Measurements from ENCODE around the gene VPS13C. TPM values are rescaled to one million over a fixed set of nuclear protein-coding genes. Genes with fewer than 3 reads are reported as not detected.
A peak's percentile ranks its signal among the peaks of the same experiment; 100 is the strongest.

Gene VPS13C
- total RNA-seq, 1 experiment from 2014 or later = 18.6 TPM

DNA sequence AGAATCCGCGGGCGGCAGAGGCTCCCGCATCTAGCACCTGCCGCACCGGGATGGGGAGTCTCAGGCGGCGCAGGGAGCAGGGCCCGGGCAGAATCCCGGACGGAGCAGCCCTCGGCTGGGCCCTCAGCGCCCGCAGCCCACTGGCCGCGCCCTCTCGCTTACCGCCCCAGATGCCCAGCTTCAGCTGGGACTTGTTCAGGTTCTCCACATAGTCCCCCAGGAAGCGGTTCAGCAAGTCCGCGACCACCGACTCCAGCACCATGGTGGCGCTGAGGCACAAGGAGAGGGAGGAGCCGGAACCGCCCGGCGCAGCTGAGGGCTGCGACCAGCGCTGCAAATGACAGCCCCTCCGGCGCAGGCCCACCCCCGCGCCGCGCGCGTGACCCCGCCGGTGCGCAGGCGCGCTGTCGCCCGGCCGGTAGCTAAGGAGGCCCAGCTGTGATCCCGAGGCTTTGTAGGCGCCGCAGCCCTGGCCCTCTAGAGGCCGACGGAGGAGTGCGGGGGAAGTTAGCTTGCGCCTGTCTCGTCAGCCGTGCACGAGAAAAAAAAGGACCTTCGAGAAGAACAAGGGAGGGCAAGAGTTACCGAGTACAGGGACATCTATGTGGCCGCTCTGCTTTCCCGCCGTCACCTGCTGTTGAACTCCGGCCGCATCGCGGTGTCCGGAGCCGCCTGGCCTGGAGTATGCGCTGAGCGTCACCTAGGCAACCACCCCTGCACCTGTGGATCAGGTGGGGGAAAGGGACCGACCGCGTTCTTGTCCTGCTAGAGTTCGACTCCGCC lies at the start of gene VPS13C (continued):
- TF ChIP-seq YY1 (IDR thresholded peaks at IDR 0.05; ENCODE audit: extremely low read depth, insufficient replicate concordance, low read depth, low read length) = peak; percentile 17
- no peak for TF ChIP-seq RAD21 (IDR thresholded peaks at IDR 0.05; ENCODE audit: low read depth)
- TF ChIP-seq CBX3 (IDR thresholded peaks at IDR 0.05; ENCODE audit: low read depth) = peak; percentile 60
- no peak for TF ChIP-seq JUND (IDR thresholded peaks at IDR 0.05)
- TF ChIP-seq EZH2 (IDR thresholded peaks at IDR 0.05) = no peak
- no peak for TF ChIP-seq FOSL1 (IDR thresholded peaks at IDR 0.05; ENCODE audit: low read depth)
- TF ChIP-seq CEBPB (IDR thresholded peaks at IDR 0.05; ENCODE audit: low read depth) = no peak

DNA sequence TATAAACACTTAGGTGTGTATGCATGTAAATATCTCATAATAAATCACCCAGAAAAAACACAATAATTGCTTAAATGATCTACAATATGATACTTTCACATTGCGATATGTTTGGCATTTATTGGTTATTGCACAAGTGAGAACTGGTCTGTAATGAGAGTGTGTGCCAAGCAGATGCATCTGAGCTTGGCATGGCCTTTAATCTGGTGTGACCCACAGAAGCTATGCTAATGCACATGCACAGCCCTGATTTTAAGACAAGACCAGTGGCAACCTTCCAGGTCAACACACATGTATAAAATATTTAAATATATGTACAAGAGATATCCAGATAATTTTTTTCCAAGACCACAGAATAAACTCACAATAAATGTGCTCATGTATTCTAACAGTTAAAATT lies 49.2 kb upstream of the VPS13C start:
- POLR2A ChIA-PET = no interaction called here
- TF ChIP-seq SP1 (IDR thresholded peaks at IDR 0.05; ENCODE audit: low read depth) = no peak
- no peak for TF ChIP-seq YY1 (IDR thresholded peaks at IDR 0.05; ENCODE audit: extremely low read depth, insufficient replicate concordance, low read depth, low read length)
- TF ChIP-seq SRF (IDR thresholded peaks at IDR 0.05; ENCODE audit: low read depth) = no peak
- TF ChIP-seq POLR2A (IDR thresholded peaks at IDR 0.05; ENCODE audit: borderline replicate concordance, extremely low read depth, insufficient read depth, insufficient read length) = no peak
- TF ChIP-seq, protein P1, sequence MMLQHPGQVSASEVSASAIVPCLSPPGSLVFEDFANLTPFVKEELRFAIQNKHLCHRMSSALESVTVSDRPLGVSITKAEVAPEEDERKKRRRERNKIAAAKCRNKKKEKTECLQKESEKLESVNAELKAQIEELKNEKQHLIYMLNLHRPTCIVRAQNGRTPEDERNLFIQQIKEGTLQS (IDR thresholded peaks at IDR 0.05) = no peak
- TF ChIP-seq EGR1 (IDR thresholded peaks at IDR 0.05; ENCODE audit: low read depth) = no peak
- no peak for TF ChIP-seq POLR2AphosphoS5 (IDR thresholded peaks at IDR 0.05; ENCODE audit: low read depth, low read length)
- no peak for TF ChIP-seq EZH2 (IDR thresholded peaks at IDR 0.05)
- TF ChIP-seq, protein P2, sequence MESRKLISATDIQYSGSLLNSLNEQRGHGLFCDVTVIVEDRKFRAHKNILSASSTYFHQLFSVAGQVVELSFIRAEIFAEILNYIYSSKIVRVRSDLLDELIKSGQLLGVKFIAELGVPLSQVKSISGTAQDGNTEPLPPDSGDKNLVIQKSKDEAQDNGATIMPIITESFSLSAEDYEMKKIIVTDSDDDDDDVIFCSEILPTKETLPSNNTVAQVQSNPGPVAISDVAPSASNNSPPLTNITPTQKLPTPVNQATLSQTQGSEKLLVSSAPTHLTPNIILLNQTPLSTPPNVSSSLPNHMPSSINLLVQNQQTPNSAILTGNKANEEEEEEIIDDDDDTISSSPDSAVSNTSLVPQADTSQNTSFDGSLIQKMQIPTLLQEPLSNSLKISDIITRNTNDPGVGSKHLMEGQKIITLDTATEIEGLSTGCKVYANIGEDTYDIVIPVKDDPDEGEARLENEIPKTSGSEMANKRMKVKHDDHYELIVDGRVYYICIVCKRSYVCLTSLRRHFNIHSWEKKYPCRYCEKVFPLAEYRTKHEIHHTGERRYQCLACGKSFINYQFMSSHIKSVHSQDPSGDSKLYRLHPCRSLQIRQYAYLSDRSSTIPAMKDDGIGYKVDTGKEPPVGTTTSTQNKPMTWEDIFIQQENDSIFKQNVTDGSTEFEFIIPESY (IDR thresholded peaks at IDR 0.05; ENCODE audit: extremely low read depth, insufficient replicate concordance, low read length) = no peak
- TF ChIP-seq, protein P3, sequence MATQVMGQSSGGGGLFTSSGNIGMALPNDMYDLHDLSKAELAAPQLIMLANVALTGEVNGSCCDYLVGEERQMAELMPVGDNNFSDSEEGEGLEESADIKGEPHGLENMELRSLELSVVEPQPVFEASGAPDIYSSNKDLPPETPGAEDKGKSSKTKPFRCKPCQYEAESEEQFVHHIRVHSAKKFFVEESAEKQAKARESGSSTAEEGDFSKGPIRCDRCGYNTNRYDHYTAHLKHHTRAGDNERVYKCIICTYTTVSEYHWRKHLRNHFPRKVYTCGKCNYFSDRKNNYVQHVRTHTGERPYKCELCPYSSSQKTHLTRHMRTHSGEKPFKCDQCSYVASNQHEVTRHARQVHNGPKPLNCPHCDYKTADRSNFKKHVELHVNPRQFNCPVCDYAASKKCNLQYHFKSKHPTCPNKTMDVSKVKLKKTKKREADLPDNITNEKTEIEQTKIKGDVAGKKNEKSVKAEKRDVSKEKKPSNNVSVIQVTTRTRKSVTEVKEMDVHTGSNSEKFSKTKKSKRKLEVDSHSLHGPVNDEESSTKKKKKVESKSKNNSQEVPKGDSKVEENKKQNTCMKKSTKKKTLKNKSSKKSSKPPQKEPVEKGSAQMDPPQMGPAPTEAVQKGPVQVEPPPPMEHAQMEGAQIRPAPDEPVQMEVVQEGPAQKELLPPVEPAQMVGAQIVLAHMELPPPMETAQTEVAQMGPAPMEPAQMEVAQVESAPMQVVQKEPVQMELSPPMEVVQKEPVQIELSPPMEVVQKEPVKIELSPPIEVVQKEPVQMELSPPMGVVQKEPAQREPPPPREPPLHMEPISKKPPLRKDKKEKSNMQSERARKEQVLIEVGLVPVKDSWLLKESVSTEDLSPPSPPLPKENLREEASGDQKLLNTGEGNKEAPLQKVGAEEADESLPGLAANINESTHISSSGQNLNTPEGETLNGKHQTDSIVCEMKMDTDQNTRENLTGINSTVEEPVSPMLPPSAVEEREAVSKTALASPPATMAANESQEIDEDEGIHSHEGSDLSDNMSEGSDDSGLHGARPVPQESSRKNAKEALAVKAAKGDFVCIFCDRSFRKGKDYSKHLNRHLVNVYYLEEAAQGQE (IDR thresholded peaks at IDR 0.05; ENCODE audit: low read depth) = no peak
- no peak for TF ChIP-seq RAD21 (IDR thresholded peaks at IDR 0.05; ENCODE audit: low read depth)
- no peak for TF ChIP-seq ZFX (IDR thresholded peaks at IDR 0.05)
- no peak for TF ChIP-seq JUND (IDR thresholded peaks at IDR 0.05)
- TF ChIP-seq ZNF274 (IDR thresholded peaks at IDR 0.05; ENCODE audit: low read depth, low read length) = no peak
- TF ChIP-seq TCF7L2 (IDR thresholded peaks at IDR 0.05; ENCODE audit: borderline replicate concordance, extremely low read depth, insufficient read depth, insufficient read length) = no peak
- no peak for TF ChIP-seq CEBPB (IDR thresholded peaks at IDR 0.05; ENCODE audit: low read depth)

More for the DNA sequence above, 49.2 kb upstream of the VPS13C start:
- Histone ChIP-seq H2AFZ (ENCODE audit: low read depth, low read length, poor library complexity, severe bottlenecking) (no peak overlapping the region), H3K36me3 (ENCODE audit: control insufficient read depth in 1 of 2, insufficient read depth in 2 of 2, low read length in 2 of 2) (no peaks in the 10 kb centered on the region), H3K9me3 (ENCODE audit: control insufficient read depth in 1 of 2, insufficient read depth in 1 of 2, low read depth in 1 of 2, low read length in 2 of 2) (no peaks in the 10 kb centered on the region), H3K27ac (ENCODE audit: low read depth, low read length) (no peak overlapping the region), H3K9me2 (ENCODE audit: insufficient read depth) (no peaks in the 10 kb centered on the region), H3K9ac (ENCODE audit: low read length) (no peak overlapping the region), H3K4me1 (ENCODE audit: control insufficient read depth in 1 of 2, insufficient read depth in 2 of 2, low read length in 2 of 2) (peaks cover 0 to 13% of the 10 kb centered on the region in 2 experiments; a peak in 3 of 4 replicates), H4K20me1 (ENCODE audit: insufficient read depth) (no peaks in the 10 kb centered on the region), H3K27me3 (ENCODE audit: insufficient read depth, low read length) (no peaks in the 10 kb centered on the region), H3K79me2 (ENCODE audit: insufficient read depth, low read length) (no peaks in the 10 kb centered on the region), H3K4me3 (replicated peaks in 1 of 2; ENCODE audit: low read depth in 1 of 2, low read length in 2 of 2) (no peak overlapping the region), H3K4me2 (ENCODE audit: low read length) (no peak overlapping the region)
- intact Hi-C loops (cut with micrococcal nuclease) = no loop called here
- RAD21 ChIA-PET (ENCODE audit: low non-redundant PET in 1 of 2, low total read pairs in 2 of 2, uncharacterized antibody in 2 of 2, unreplicated experiment in 2 of 2) = no interaction called here
- no peak for DNase-seq (ENCODE audit: low read depth, low spot score)
- no peak for ATAC-seq
- CTCF ChIA-PET = no interaction called here
- no TSS peak for BruUV-seq (replicated peaks)
